ENCODE data around the gene EVX2. TPM values are rescaled to one million over a fixed set of nuclear protein-coding genes. Genes with fewer than 3 reads are reported as not detected.

Gene EVX2
- total and polyA plus RNA-seq, 2 of the 4 experiments (the other 2 are of a cell fraction) = not detected

DNA sequence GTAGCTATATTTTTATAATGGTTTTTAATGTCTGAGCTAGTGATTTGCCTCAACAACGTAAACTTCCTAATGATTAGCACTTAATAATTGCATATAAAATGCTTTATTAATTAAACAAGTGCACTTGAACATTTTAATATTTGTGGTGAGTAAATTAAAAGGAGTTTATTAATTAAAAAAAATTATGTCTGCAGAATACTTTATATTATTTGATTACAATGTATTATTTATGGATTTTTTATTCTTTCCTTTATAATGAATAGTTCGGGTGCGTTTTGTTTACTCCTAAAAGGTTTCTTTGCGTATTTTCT, 48.0 kb upstream of the EVX2 start:
- Histone ChIP-seq H3K9ac (ENCODE audit: low read depth, low read length) (no peak overlapping the region), H3K4me2 (ENCODE audit: low read depth, low read length) (no peak overlapping the region), H4K20me1 (ENCODE audit: insufficient read depth, low read length) (no peaks in the 10 kb centered on the region), H3K27me3 (ENCODE audit: control insufficient read depth, insufficient read depth, low read length) (peaks cover 88% of the 10 kb centered on the region), H3K18ac (ENCODE audit: low read depth, low read length) (no peak overlapping the region), H3K23ac (ENCODE audit: low read depth, low read length) (no peak overlapping the region), H2AK9ac (replicated peaks; ENCODE audit: low read depth, low read length, poor library complexity) (no peak overlapping the region), H2AK5ac (ENCODE audit: low read depth, low read length) (no peak overlapping the region), H2BK120ac (ENCODE audit: low read depth, low read length) (no peak overlapping the region), H3K4me1 (ENCODE audit: control insufficient read depth, insufficient read depth, low read length) (no peaks in the 10 kb centered on the region), H4K5ac (ENCODE audit: low read depth, low read length) (no peak overlapping the region), H2AFZ (replicated peaks; ENCODE audit: low read length, poor library complexity) (no peak overlapping the region), H3K56ac (ENCODE audit: extremely low read depth, insufficient read depth, low read length) (no peak overlapping the region), H4K91ac (ENCODE audit: insufficient read depth, low read depth, low read length) (no peak overlapping the region), H3K27ac (ENCODE audit: insufficient read depth, low read length) (no peak overlapping the region), H2BK20ac (ENCODE audit: low read depth, low read length) (no peak overlapping the region), H3K9me1 (ENCODE audit: insufficient read depth, low read length) (no peaks in the 10 kb centered on the region), H2BK15ac (ENCODE audit: low read depth, low read length) (no peak overlapping the region), H3K79me1 (ENCODE audit: low read depth in 1 of 2, low read length in 2 of 2) (no peaks in the 10 kb centered on the region), H4K8ac (ENCODE audit: low read depth in 2 of 2, low read length in 2 of 2) (no peak overlapping the region), H3K14ac (replicated peaks; ENCODE audit: low read depth, low read length) (no peak overlapping the region), H2BK5ac (ENCODE audit: low read depth, low read length, poor library complexity, severe bottlenecking) (no peak overlapping the region), H3K4ac (ENCODE audit: low read depth, low read length) (no peak overlapping the region), H3K36me3 (ENCODE audit: control insufficient read depth, insufficient read depth, low read length) (no peaks in the 10 kb centered on the region), H3K4me3 (ENCODE audit: insufficient read depth, low read depth, low read length) (no peak overlapping the region), H3K9me3 (ENCODE audit: control insufficient read depth, insufficient read depth, low read length) (peaks cover 1% of the 10 kb centered on the region)
- DNase-seq (no peak), ATAC-seq (ENCODE audit: low read depth) (no peak)
- in situ Hi-C loops (cut with MboI; ENCODE audit: low sequenced_read_pairs) (no loop called here), dilution Hi-C loops (cut with HindIII; ENCODE audit: low sequenced_read_pairs, unreplicated experiment) (no loop called here), intact Hi-C loops (cut with micrococcal nuclease) (no loop called here)
- WGBS, 2 experiments (ENCODE audit: extremely low coverage in 2 of 2, insufficient read length in 1 of 2) = no CpG with 5 or more reads among the region's 4 CpGs
- ChIA-PET CTCF (interaction anchor here (0.7 to 3.1 kb wide), 6 partner anchors 9 to 1017 kb away, joined by 3 to 23 read pairs (median 3); no protein-coding TSS in a partner anchor), POLR2A (ENCODE audit: unreplicated experiment) (no interaction called here)
- no TSS peak for BruUV-seq (replicated peaks)
- TF ChIP-seq FOS (IDR thresholded peaks at IDR 0.05; ENCODE audit: low read depth, low read length) = no peak
- no peak for TF ChIP-seq USF2 (IDR thresholded peaks at IDR 0.05; ENCODE audit: low read depth, low read length)
- TF ChIP-seq MAFK (IDR thresholded peaks at IDR 0.05; ENCODE audit: low read depth, low read length) = no peak
- no peak for TF ChIP-seq MAZ (IDR thresholded peaks at IDR 0.05; ENCODE audit: borderline replicate concordance, low read depth, low read length)
- TF ChIP-seq NFE2L2 (IDR thresholded peaks at IDR 0.05; ENCODE audit: low read depth, low read length) = no peak
- no peak for TF ChIP-seq SMC3 (IDR thresholded peaks at IDR 0.05; ENCODE audit: low read depth, low read length)
- TF ChIP-seq RFX5 (IDR thresholded peaks at IDR 0.05; ENCODE audit: low read depth, low read length) = no peak
- TF ChIP-seq POLR2A (IDR thresholded peaks at IDR 0.05; ENCODE audit: low read depth, low read length) = no peak
- TF ChIP-seq ELK1 (IDR thresholded peaks at IDR 0.05; ENCODE audit: borderline replicate concordance, low read depth, low read length) = no peak
- TF ChIP-seq BHLHE40 (IDR thresholded peaks at IDR 0.05; ENCODE audit: low read depth, low read length) = no peak
- no peak for TF ChIP-seq CHD1 (IDR thresholded peaks at IDR 0.05; ENCODE audit: low read depth, low read length)
- no peak for TF ChIP-seq RAD21 (IDR thresholded peaks at IDR 0.05; ENCODE audit: low read length)
- TF ChIP-seq CEBPB (IDR thresholded peaks at IDR 0.05; ENCODE audit: low read depth, low read length) = no peak
- no peak for TF ChIP-seq CTCF (conservative IDR thresholded peaks at IDR 0.05; ENCODE audit: low read depth, low read length)
- TF ChIP-seq RCOR1 (IDR thresholded peaks at IDR 0.05; ENCODE audit: insufficient replicate concordance, low read length) = no peak
- no peak for TF ChIP-seq MXI1 (IDR thresholded peaks at IDR 0.05; ENCODE audit: borderline replicate concordance, low read depth, low read length)

All from IMR-90 (cell line).